Esophagus squamous epithelium (tissue), 4 donors: ENCODE measurements around the gene LRG1.
"Not testable (repeated sequence)": the region's sequence is repeated elsewhere in the genome, so short reads cannot be mapped to it uniquely, and the experiment has no call there.

Source experiments
- POLR2A ChIP-seq, 4 donors: fragments of 450-650 bp; IDR thresholded peaks; one replicate each; pipeline ENCODE4 v1.6.1; 2017; ENCODE audit warnings: antibody characterized with exemption in 4 of 4, mild to moderate bottlenecking in 4 of 4, moderate library complexity in 3 of 4
- TF ChIP-seq, protein P1 (sequence below), 6 experiments: fragments of 450-650 bp in 4 of 6; fragments of 200-600 bp in 2 of 6; sonication (generic) in 2 of 6; IDR thresholded peaks; one replicate each; pipeline ENCODE4 v1.5.1; 2016 to 2019; ENCODE audit warnings: antibody characterized with exemption in 6 of 6, mild to moderate bottlenecking in 4 of 6, moderate library complexity in 4 of 6

DNA sequence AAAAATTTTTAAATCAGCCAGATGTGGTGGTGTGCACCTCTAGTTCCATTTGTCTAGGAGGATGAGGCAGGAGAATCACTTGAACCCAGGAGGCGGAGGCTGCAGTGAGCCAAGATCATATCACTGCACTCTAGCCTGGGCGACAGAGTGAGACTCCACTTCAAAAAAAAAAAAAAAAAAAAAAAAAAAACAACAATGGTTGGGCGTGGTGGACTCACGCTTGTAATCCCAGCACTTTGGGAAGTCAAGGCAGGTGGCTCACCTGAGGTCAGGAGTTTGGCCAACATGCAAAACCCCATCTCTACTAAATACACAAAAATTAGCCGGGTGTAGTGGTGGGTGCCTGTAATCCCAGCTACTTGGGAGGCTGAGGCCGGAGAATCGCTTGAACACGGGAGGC is 12.5 kb downstream of the LRG1 start:
- TF ChIP-seq, protein P1, sequence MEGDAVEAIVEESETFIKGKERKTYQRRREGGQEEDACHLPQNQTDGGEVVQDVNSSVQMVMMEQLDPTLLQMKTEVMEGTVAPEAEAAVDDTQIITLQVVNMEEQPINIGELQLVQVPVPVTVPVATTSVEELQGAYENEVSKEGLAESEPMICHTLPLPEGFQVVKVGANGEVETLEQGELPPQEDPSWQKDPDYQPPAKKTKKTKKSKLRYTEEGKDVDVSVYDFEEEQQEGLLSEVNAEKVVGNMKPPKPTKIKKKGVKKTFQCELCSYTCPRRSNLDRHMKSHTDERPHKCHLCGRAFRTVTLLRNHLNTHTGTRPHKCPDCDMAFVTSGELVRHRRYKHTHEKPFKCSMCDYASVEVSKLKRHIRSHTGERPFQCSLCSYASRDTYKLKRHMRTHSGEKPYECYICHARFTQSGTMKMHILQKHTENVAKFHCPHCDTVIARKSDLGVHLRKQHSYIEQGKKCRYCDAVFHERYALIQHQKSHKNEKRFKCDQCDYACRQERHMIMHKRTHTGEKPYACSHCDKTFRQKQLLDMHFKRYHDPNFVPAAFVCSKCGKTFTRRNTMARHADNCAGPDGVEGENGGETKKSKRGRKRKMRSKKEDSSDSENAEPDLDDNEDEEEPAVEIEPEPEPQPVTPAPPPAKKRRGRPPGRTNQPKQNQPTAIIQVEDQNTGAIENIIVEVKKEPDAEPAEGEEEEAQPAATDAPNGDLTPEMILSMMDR (IDR thresholded peaks at IDR 0.05), result not testable (repeated sequence)
- TF ChIP-seq POLR2A (IDR thresholded peaks at IDR 0.05), result not testable (repeated sequence)
